AG09309 (cell line): ENCODE results near the gene RAB7A.
"Not testable (repeated sequence)": the region's sequence is repeated elsewhere in the genome, so short reads cannot be mapped to it uniquely, and the experiment has no call there.

Experiments
- DNase-seq: peaks from one replicate; pipeline ENCODE4 v3.0.0-alpha.2; 2010; ENCODE audit warnings: low read depth
- H3K4me3 ChIP-seq: 2 replicates; pipeline ENCODE4 v1.5.1; 2011; ENCODE audit warnings: mild to moderate bottlenecking, low read depth, low read length, moderate library complexity; ENCODE audit not compliant: control insufficient read depth
- CTCF ChIP-seq: IDR thresholded peaks from 2 replicates; pipeline ENCODE4 v1.5.1; 2011; ENCODE audit warnings: mild to moderate bottlenecking, low read depth, low read length, inconsistent platforms; ENCODE audit not compliant: insufficient read depth, control insufficient read depth; ENCODE audit errors: missing control alignments

RAB7A gene

GRCh38 chr3:128764863-128765262 lies 38.9 kb downstream of the RAB7A start:
- no peak for DNase-seq
- no peak overlapping the region for H3K4me3 ChIP-seq
- no peak for TF ChIP-seq CTCF

GRCh38 chr3:128767094-128767750 lies 41.2 kb downstream of the RAB7A start:
- TF ChIP-seq CTCF = no peak
- no peak for DNase-seq

GRCh38 chr3:128768471-128768870 lies 42.5 kb downstream of the RAB7A start:
- no peak overlapping the region for H3K4me3 ChIP-seq
- no peak for TF ChIP-seq CTCF

More at GRCh38 chr3:128767094-128767750, 41.2 kb downstream of the RAB7A start:
- no peak overlapping the region for H3K4me3 ChIP-seq

GRCh38 chr3:128770387-128770786 lies 44.4 kb downstream of the RAB7A start:
- no peak for DNase-seq
- no peak for TF ChIP-seq CTCF
- H3K4me3 ChIP-seq = no peak overlapping the region

More at GRCh38 chr3:128768471-128768870, 42.5 kb downstream of the RAB7A start:
- no peak for DNase-seq

GRCh38 chr3:128773189-128773588 lies 47.2 kb downstream of the RAB7A start:
- DNase-seq, H3K4me3 ChIP-seq: not testable (repeated sequence)

GRCh38 chr3:128773592-128773991 lies 47.6 kb downstream of the RAB7A start:
- DNase-seq = not testable (repeated sequence)

GRCh38 chr3:128775241-128775640 lies 49.3 kb downstream of the RAB7A start:
- TF ChIP-seq CTCF = no peak
- no peak for DNase-seq
- H3K4me3 ChIP-seq = no peak overlapping the region

More at GRCh38 chr3:128773592-128773991, 47.6 kb downstream of the RAB7A start:
- not testable (repeated sequence) for H3K4me3 ChIP-seq
